H1 (cell line): ENCODE results near the gene MBNL1. TPM values are rescaled to one million over a fixed set of nuclear protein-coding genes. Genes with fewer than 3 reads are reported as not detected.

Source experiments
- CTCF ChIA-PET: fragments of 300-600 bp; sonication (Branson Sonifier 250); formaldehyde crosslinking; loops from one replicate; lab custom pipeline; 2021; ENCODE audit not compliant: partially characterized antibody; lab: Charles Lee
- POLR2A ChIA-PET: fragments of 300-600 bp; sonication (Branson Sonifier 250); formaldehyde crosslinking; loops from one replicate; lab custom pipeline; 2021; ENCODE audit warnings: inconsistent platforms; ENCODE audit not compliant: partially characterized antibody; lab: Charles Lee
- DNase-seq, 2 experiments: peaks; one replicate each; pipeline versions ENCODE4 v3.0.0 to v3.0.0-alpha.2; 2010 to 2022; ENCODE audit warnings: low spot score in 2 of 2, low read depth in 1 of 2, mixed read lengths in 1 of 2
- FAIRE-seq: peaks from 2 replicates; lab custom pipeline; 2011; peaks lifted over from hg19 to GRCh38; lab: Jason Lieb, UNC
- H2AFZ ChIP-seq: 2 replicates; pipeline ENCODE4 v1.8.1; 2012; ENCODE audit warnings: low read length, inconsistent platforms
- H2AK5ac ChIP-seq: 2 replicates; pipeline ENCODE4 v1.6.1; 2013; ENCODE audit warnings: low read depth, low read length
- H2BK120ac ChIP-seq: replicated peaks from 2 replicates; pipeline ENCODE3; 2013; ENCODE audit warnings: low read depth, low read length, inconsistent platforms
- H2BK12ac ChIP-seq: 2 replicates; pipeline ENCODE4 v1.6.1; 2013; ENCODE audit warnings: low read depth, low read length
- H2BK15ac ChIP-seq: 2 replicates; pipeline ENCODE4 v1.6.1; 2013; ENCODE audit warnings: low read length
- H2BK20ac ChIP-seq: 2 replicates; pipeline ENCODE4 v1.6.1; 2013; ENCODE audit warnings: low read length
- H2BK5ac ChIP-seq: 2 replicates; pipeline ENCODE4 v1.6.1; 2013; ENCODE audit warnings: low read depth, low read length
- H3K14ac ChIP-seq: 2 replicates; pipeline ENCODE4 v1.6.1; 2013; ENCODE audit warnings: inconsistent platforms; ENCODE audit not compliant: insufficient read length
- H3K18ac ChIP-seq: 2 replicates; pipeline ENCODE4 v1.6.1; 2013; ENCODE audit warnings: low read length; ENCODE audit errors: extremely low read depth
- H3K23ac ChIP-seq: 2 replicates; pipeline ENCODE4 v1.6.1; 2013; ENCODE audit warnings: inconsistent platforms; ENCODE audit not compliant: insufficient read length
- H3K23me2 ChIP-seq: 2 replicates; pipeline ENCODE4 v1.6.1; 2013; ENCODE audit warnings: low read depth, low read length
- H3K27ac ChIP-seq: 2 replicates; pipeline ENCODE4 v1.6.1; 2011; ENCODE audit warnings: low read depth, low read length, inconsistent platforms
- H3K27me3 ChIP-seq, 4 experiments: replicated peaks in 1 of 4; 1 replicate in 1 of 4; 2 replicates in 3 of 4; pipeline versions ENCODE4 v1.6.1 to v1.8.1; 2011 to 2013; ENCODE audit warnings: low read length in 3 of 4, mild to moderate bottlenecking in 3 of 4, inconsistent platforms in 2 of 4, mixed read lengths in 2 of 4, moderate library complexity in 1 of 4; ENCODE audit not compliant: control insufficient read depth in 3 of 4, insufficient read depth in 3 of 4; ENCODE audit errors: extremely low read depth in 1 of 4
- H3K36me3 ChIP-seq, 4 experiments: 2 replicates each; pipeline versions ENCODE4 v1.6.1 to v1.8.1; 2011 to 2013; ENCODE audit warnings: mild to moderate bottlenecking in 4 of 4, low read length in 3 of 4, moderate library complexity in 2 of 4, control low read depth in 1 of 4, inconsistent platforms in 1 of 4; ENCODE audit not compliant: insufficient read depth in 4 of 4, control insufficient read depth in 2 of 4
- H3K4ac ChIP-seq: replicated peaks from 2 replicates; pipeline ENCODE3; 2013; ENCODE audit warnings: low read length, low read depth, mixed read lengths, inconsistent platforms; ENCODE audit not compliant: insufficient read length
- H3K4me1 ChIP-seq, 4 experiments: replicated peaks in 1 of 4; 1 replicate in 1 of 4; 2 replicates in 3 of 4; pipeline versions ENCODE4 v1.6.1 to v1.8.1; 2011 to 2013; ENCODE audit warnings: low read length in 3 of 4, inconsistent platforms in 2 of 4, mixed read lengths in 1 of 4; ENCODE audit not compliant: insufficient read depth in 4 of 4, control insufficient read depth in 3 of 4
- H3K4me2 ChIP-seq, 2 experiments: 2 replicates each; pipeline versions ENCODE4 v1.6.1 to v1.8.1; 2011 to 2013; ENCODE audit warnings: low read depth in 2 of 2, low read length in 2 of 2, control low read depth in 1 of 2, inconsistent platforms in 1 of 2, mild to moderate bottlenecking in 1 of 2; ENCODE audit not compliant: insufficient read depth in 1 of 2
- H3K4me3 ChIP-seq, 4 experiments: fragments of 200-600, 300-600 bp in 1 of 4; sonication (generic), shearing (Covaris generic), sonication (Bioruptor Twin) in 1 of 4; 2 replicates each; pipeline versions ENCODE4 v1.5.1 to v1.8.1; 2011 to 2016; ENCODE audit warnings: low read length in 4 of 4, low read depth in 3 of 4, control low read depth in 2 of 4, inconsistent platforms in 2 of 4, mild to moderate bottlenecking in 2 of 4, mixed read lengths in 1 of 4, moderate library complexity in 1 of 4; ENCODE audit not compliant: insufficient read depth in 2 of 4; ENCODE audit errors: extremely low read depth in 1 of 4
- H3K56ac ChIP-seq: replicated peaks from 2 replicates; pipeline ENCODE3; 2013; ENCODE audit warnings: low read depth, mild to moderate bottlenecking, mixed read lengths, low read length, inconsistent platforms; ENCODE audit not compliant: insufficient read length
- H3K79me1 ChIP-seq: 2 replicates; pipeline ENCODE4 v1.6.1; 2013; ENCODE audit warnings: low read depth, low read length, control low read depth
- H3K79me2 ChIP-seq, 2 experiments: 2 replicates each; pipeline versions ENCODE4 v1.6.1 to v1.8.1; 2012 to 2013; ENCODE audit warnings: low read length in 2 of 2, mild to moderate bottlenecking in 2 of 2, inconsistent platforms in 1 of 2; ENCODE audit not compliant: insufficient read depth in 2 of 2, control insufficient read depth in 1 of 2
- H3K9ac ChIP-seq, 4 experiments: replicated peaks in 1 of 4; 1 replicate in 1 of 4; 2 replicates in 3 of 4; pipeline versions ENCODE4 v1.6.1 to v1.8.1; 2011 to 2013; ENCODE audit warnings: low read depth in 3 of 4, low read length in 3 of 4, control low read depth in 2 of 4, mild to moderate bottlenecking in 2 of 4, moderate library complexity in 2 of 4, inconsistent platforms in 1 of 4; ENCODE audit errors: extremely low read depth in 1 of 4
- H3K9me3 ChIP-seq, 2 experiments: 2 replicates each; pipeline versions ENCODE4 v1.6.1 to v1.8.1; 2012 to 2013; ENCODE audit warnings: mild to moderate bottlenecking in 2 of 2, moderate library complexity in 2 of 2, control low read depth in 1 of 2, inconsistent platforms in 1 of 2, low read depth in 1 of 2, low read length in 1 of 2, mixed read lengths in 1 of 2; ENCODE audit not compliant: insufficient read depth in 2 of 2
- H4K20me1 ChIP-seq, 2 experiments: replicated peaks in 1 of 2; 2 replicates each; pipeline versions ENCODE3 to v1.8.1; 2011 to 2013; ENCODE audit warnings: inconsistent platforms in 2 of 2, low read length in 2 of 2, mild to moderate bottlenecking in 1 of 2; ENCODE audit not compliant: insufficient read depth in 2 of 2, control insufficient read depth in 1 of 2
- H4K5ac ChIP-seq: 2 replicates; pipeline ENCODE4 v1.6.1; 2013; ENCODE audit warnings: low read length, low read depth, mixed read lengths, inconsistent platforms; ENCODE audit not compliant: insufficient read length
- H4K8ac ChIP-seq: 2 replicates; pipeline ENCODE4 v1.8.0; 2013; ENCODE audit warnings: mild to moderate bottlenecking, moderate library complexity, low read length, inconsistent platforms; ENCODE audit not compliant: insufficient read depth; ENCODE audit errors: extremely low read depth
- H4K91ac ChIP-seq: replicated peaks from 2 replicates; pipeline ENCODE3; 2013; ENCODE audit warnings: low read length, mixed read lengths, inconsistent platforms; ENCODE audit not compliant: insufficient read length
- EGR1 ChIP-seq: IDR thresholded peaks from 2 replicates; pipeline ENCODE4 v1.6.1; 2011; ENCODE audit warnings: low read depth, low read length, borderline replicate concordance
- HDAC6 ChIP-seq: IDR thresholded peaks from one replicate; pipeline ENCODE4 v1.7.1; 2012; ENCODE audit warnings: low read depth, mild to moderate bottlenecking, inconsistent platforms, low read length, moderate library complexity
- PHF8 ChIP-seq: fragments of 200-600 bp; sonication (generic); conservative IDR thresholded peaks from 2 replicates; pipeline ENCODE4 v1.7.1; 2012; ENCODE audit warnings: low read depth, mild to moderate bottlenecking, inconsistent platforms, low read length, moderate library complexity
- SIRT6 ChIP-seq: IDR thresholded peaks from one replicate; pipeline ENCODE4 v1.7.1; 2012; ENCODE audit warnings: low read length, inconsistent platforms
- SIX5 ChIP-seq: IDR thresholded peaks from 2 replicates; pipeline ENCODE4 v1.6.1; 2011; ENCODE audit warnings: mild to moderate bottlenecking, low read depth, low read length
- TAF1 ChIP-seq: IDR thresholded peaks from 2 replicates; pipeline ENCODE4 v1.6.1; 2011; ENCODE audit warnings: mild to moderate bottlenecking, low read depth, low read length
- TAF7 ChIP-seq: optimal IDR thresholded peaks from 2 replicates; pipeline ENCODE3; 2011; ENCODE audit warnings: low read depth, mild to moderate bottlenecking, inconsistent platforms, low read length, moderate library complexity, borderline replicate concordance
- TCF12 ChIP-seq: IDR thresholded peaks from 2 replicates; pipeline ENCODE4 v1.6.1; 2011; ENCODE audit warnings: low read depth, mild to moderate bottlenecking, low read length
- WGBS, 2 experiments: shearing (Covaris generic) in 1 of 2; methylation state at CpG; one replicate each; pipeline versions ENCODE4 v1.1.6 to v1.1.7; 2013 to 2015; ENCODE audit warnings: low lambda C conversion rate in 2 of 2, mixed read lengths in 2 of 2, inconsistent platforms in 1 of 2, low coverage in 1 of 2, missing lambda C conversion rate in 1 of 2; ENCODE audit not compliant: insufficient replicate concordance in 2 of 2, insufficient coverage in 1 of 2, insufficient read length in 1 of 2; ENCODE audit errors: extremely low coverage in 1 of 2, missing lambda C conversion rate in 1 of 2; 5-methylcytosine and 5-hydroxymethylcytosine counted together
- polyA plus RNA-seq, 7 experiments: library from polyadenylated mRNA; depleted of rRNA in 3 of 7; stranded (reverse) in 5 of 7; unstranded in 2 of 7; fragments of >200 nt in 5 of 7; fragments of 200-250 nt in 2 of 7; gene quantifications; 1 replicate in 5 of 7; 2 replicates in 1 of 7; 4 replicates in 1 of 7; pipeline versions ENCODE4 v1.2.1 to v1.2.3, GENCODE V29; 2011 to 2013; ENCODE audit warnings: missing spikeins in 2 of 7, mixed read lengths in 2 of 7
- total RNA-seq: library from RNA; stranded (reverse); fragmentation: NEBNext Ultra II Directional; extraction: Animal tissue kit (Norgen Biotek cat#: 25700); gene quantifications from 2 replicates; pipeline ENCODE4 v1.2.1, GENCODE V29; 2021
- TF ChIP-seq, protein P1 (sequence below): IDR thresholded peaks from 2 replicates; pipeline ENCODE4 v1.6.1; 2012; ENCODE audit warnings: inconsistent platforms

Gene MBNL1
- total and polyA plus RNA-seq, 2 of the 8 experiments (the other 6 are each of a cell fraction or from before 2014, with no cell fraction given), result 5.0 to 16.4 TPM

DNA sequence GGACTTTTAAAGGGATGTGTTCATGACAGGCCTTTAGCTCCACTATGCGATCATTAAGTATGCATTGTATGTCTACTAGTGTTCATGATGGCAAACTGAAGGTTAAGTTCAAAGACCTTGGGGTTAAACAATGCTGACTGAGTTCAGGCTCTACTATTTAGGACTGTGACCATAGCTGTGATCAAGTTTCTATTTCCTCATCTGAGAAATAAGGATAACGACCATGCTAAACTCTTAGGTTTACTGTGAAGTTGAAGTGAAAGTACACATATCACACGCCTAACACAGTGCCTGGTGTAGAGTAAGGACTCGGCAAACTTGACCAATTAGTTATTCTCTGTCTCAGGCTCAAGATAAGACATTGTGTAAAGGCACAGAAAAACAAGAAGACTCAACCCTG, 243.2 kb downstream of the MBNL1 start:
- Histone ChIP-seq H3K23ac (no peak overlapping the region), H4K91ac (no peak overlapping the region), H3K4me2 (no peak overlapping the region), H3K9ac (no peak overlapping the region), H2AFZ (peak overlapping the region; percentile 53; the same call in 1 of the 2 replicates), H2AK5ac (no peak overlapping the region), H3K14ac (no peak overlapping the region), H3K27me3 (no peaks in the 10 kb centered on the region), H2BK15ac (no peak overlapping the region), H3K4me3 (no peak overlapping the region), H2BK12ac (no peak overlapping the region), H4K8ac (no peak overlapping the region), H3K4me1 (peaks cover 0 to 6% (median 2%) of the 10 kb centered on the region in 4 experiments; a peak in 1 of 7 replicates), H3K56ac (no peak overlapping the region), H3K4ac (no peak overlapping the region), H3K79me1 (no peaks in the 10 kb centered on the region), H4K5ac (no peak overlapping the region), H3K9me3 (no peaks in the 10 kb centered on the region), H2BK120ac (no peak overlapping the region), H3K23me2 (no peaks in the 10 kb centered on the region), H3K79me2 (no peaks in the 10 kb centered on the region), H2BK20ac (no peak overlapping the region), H3K27ac (no peak overlapping the region), H4K20me1 (no peaks in the 10 kb centered on the region), H2BK5ac (no peak overlapping the region), H3K36me3 (no peaks in the 10 kb centered on the region), H3K18ac (no peak overlapping the region)
- CTCF ChIA-PET, result interaction anchor here (1.1 to 1.4 kb wide), 4 partner anchors 12 to 313 kb away, joined by 4 to 5 read pairs (median 4); no protein-coding TSS in a partner anchor
- FAIRE-seq, result no peak
- POLR2A ChIA-PET, result no interaction called here
- TF ChIP-seq, protein P1, sequence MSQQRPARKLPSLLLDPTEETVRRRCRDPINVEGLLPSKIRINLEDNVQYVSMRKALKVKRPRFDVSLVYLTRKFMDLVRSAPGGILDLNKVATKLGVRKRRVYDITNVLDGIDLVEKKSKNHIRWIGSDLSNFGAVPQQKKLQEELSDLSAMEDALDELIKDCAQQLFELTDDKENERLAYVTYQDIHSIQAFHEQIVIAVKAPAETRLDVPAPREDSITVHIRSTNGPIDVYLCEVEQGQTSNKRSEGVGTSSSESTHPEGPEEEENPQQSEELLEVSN, result no peak
- no peak for TF ChIP-seq PHF8
- TF ChIP-seq EGR1, result no peak
- no peak for TF ChIP-seq HDAC6
- TF ChIP-seq SIRT6, result no peak
- no peak for TF ChIP-seq SIX5
- no peak for TF ChIP-seq TAF7
- no peak for TF ChIP-seq TCF12
- no peak for TF ChIP-seq TAF1
- 95% methylated on average over 4 of the region's 4 CpGs; no CpG with 5 or more reads in 1 of the 2 experiments for WGBS, 2 experiments
- DNase-seq, result no peak
